Right cardiac atrium (tissue), 5 donors: Measurements from ENCODE around the gene LMO3. TPM values are rescaled to one million over a fixed set of nuclear protein-coding genes. Genes with fewer than 3 reads are reported as not detected.

Source experiments
- ATAC-seq, 2 donors: fragments of 200-7000 bp; cut with Tn5 transposase; one replicate each; pipeline versions ENCODE4 v1.8.0 to v1.9.1; 2020; ENCODE audit warnings: moderate library complexity in 2 of 2, mild to moderate bottlenecking in 1 of 2
- DNase-seq, 3 donors: peaks; one replicate each; pipeline ENCODE4 v3.0.0-alpha.2; 2020
- H3K27ac ChIP-seq: one replicate; pipeline ENCODE4 v1.5.1; 2013; ENCODE audit warnings: mild to moderate bottlenecking, low read length, control low read depth, moderate library complexity
- H3K27me3 ChIP-seq: one replicate; pipeline ENCODE4 v1.6.1; 2013; ENCODE audit not compliant: control insufficient read depth, insufficient read depth
- H3K4me1 ChIP-seq: one replicate; pipeline ENCODE4 v1.6.1; 2013; ENCODE audit warnings: low read length; ENCODE audit not compliant: control insufficient read depth, insufficient read depth
- H3K4me3 ChIP-seq: one replicate; pipeline ENCODE4 v1.5.1; 2013; ENCODE audit warnings: low read length, control low read depth
- H3K9me3 ChIP-seq: one replicate; pipeline ENCODE4 v1.6.1; 2013; ENCODE audit warnings: low read length; ENCODE audit not compliant: control insufficient read depth
- WGBS: extraction: QIAGEN DNeasy Blood & Tissue Kit; methylation state at CpG from one replicate; pipeline ENCODE4 v1.1.7; 2013; 5-methylcytosine and 5-hydroxymethylcytosine counted together
- intact Hi-C, 4 donors: fragments of 100-400 bp; cut with DNase I; formaldehyde crosslinking; loops; one replicate each; pipeline versions ENCODE4 v1.11.0 to v1.14.0; 2022 to 2023
- polyA plus RNA-seq: library from polyadenylated mRNA; stranded (reverse); fragments of 200-250 nt; gene quantifications from one replicate; pipeline ENCODE4 v1.2.3, GENCODE V29; 2013
- total RNA-seq, 4 donors: library from RNA; stranded (reverse); fragmentation: NEBNext Ultra II Directional; extraction: Animal tissue kit (Norgen Biotek cat#: 25700); gene quantifications; one replicate each; pipeline ENCODE4 v1.2.1, GENCODE V29; 2021
- donor health status: healthy with polysubstance abuse.
- donor health status: DM: no; HTN: yes; CAD: no.
- donor health status: DM: no; HTN: no; CAD: no.
- donor health status: DM: no; HTN: yes; CAD: no; lungs with severe emphysema.
- donor health status: DM: yes; HTN: yes; CAD: no.

Gene LMO3
- total and polyA plus RNA-seq, 5 donors = 4.3 to 13.0 (median 5.4) TPM

- ATAC-seq = no peak
- H3K27ac ChIP-seq = no peak overlapping the region
- no peak overlapping the region for H3K4me3 ChIP-seq
- intact Hi-C loops = no loop called here
- no peaks in the 10 kb centered on the region for H3K9me3 ChIP-seq
- DNase-seq = no peak
- H3K4me1 ChIP-seq = no peaks in the 10 kb centered on the region
- no peaks in the 10 kb centered on the region for H3K27me3 ChIP-seq
Observed at GRCh38 chr12:16506394-16506793, 99.6 kb downstream of the LMO3 start.

- WGBS = 58% methylated on average over 1 of the region's 1 CpG
- no peak for DNase-seq
- Histone ChIP-seq H3K4me1 (no peaks in the 10 kb centered on the region), H3K4me3 (no peak overlapping the region), H3K27ac (no peak overlapping the region), H3K9me3 (no peaks in the 10 kb centered on the region), H3K27me3 (no peaks in the 10 kb centered on the region)
- intact Hi-C loops = no loop called here
- ATAC-seq = no peak
Observed at GRCh38 chr12:16504200-16504599, 101.8 kb downstream of the LMO3 start.

- WGBS = 42% methylated on average over 7 of the region's 7 CpGs
- intact Hi-C loops = no loop called here
Observed at GRCh38 chr12:16499611-16500010, 106.4 kb downstream of the LMO3 start.

More at GRCh38 chr12:16499611-16500010, 106.4 kb downstream of the LMO3 start:
- Histone ChIP-seq H3K9me3 (no peaks in the 10 kb centered on the region), H3K27me3 (no peaks in the 10 kb centered on the region), H3K4me3 (peak overlapping the region; percentile 20), H3K4me1 (no peaks in the 10 kb centered on the region), H3K27ac (no peak overlapping the region)
- ATAC-seq = peak in 1 of 2 donors; percentile 45
- no peak for DNase-seq
